SKM-1 (cell line): ENCODE measurements around the gene SLC7A1.

Source experiments
- DNase-seq: peaks from one replicate; lab custom pipeline; 2025; ENCODE audit not compliant: unreplicated experiment; lab: John Stamatoyannopoulos, UW

The SLC7A1 gene

DNA sequence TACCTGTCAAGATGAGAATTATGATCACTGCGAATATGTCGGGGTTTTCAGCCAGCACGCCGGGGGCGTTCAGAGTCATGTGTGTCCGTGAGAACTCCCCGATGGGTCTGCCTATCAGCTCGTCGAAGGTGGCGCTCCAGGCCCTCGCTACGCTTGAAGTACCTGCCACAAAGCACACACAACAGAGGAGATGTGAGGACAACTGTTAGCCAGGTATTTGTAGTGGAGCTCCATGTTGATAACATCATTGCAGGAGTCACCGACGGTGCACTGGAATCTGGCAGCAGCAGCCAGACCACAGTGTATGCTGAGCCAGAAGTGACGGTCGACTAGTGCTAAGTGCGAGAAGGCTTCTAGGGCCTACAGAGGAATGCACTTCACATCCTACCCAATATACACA is 62.7 kb downstream of the SLC7A1 start:
- DNase-seq: no peak

DNA sequence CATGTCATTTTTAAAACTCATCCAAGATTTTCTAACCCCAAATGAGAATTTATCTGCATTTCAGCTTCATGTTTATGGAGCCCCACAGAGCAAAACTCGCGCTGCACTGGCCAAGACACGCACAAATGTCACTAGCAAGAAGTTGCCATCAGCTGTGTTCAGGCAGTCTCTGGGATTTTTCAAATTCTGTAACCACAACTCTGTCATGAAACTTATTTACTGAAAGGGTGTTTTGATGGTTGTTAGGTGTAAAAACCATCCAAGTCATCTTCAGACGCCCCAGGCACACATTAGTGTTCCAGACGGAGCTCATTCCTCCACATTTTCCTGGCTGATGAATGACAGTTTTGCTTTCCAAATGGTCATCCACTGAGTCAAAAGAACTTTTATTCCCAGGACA is 63.4 kb downstream of the SLC7A1 start:
- DNase-seq: no peak

- DNase-seq: no peak
These were observed 64.6 kb downstream of the SLC7A1 start for GRCh38 chr13:29530901-29531300.

DNA sequence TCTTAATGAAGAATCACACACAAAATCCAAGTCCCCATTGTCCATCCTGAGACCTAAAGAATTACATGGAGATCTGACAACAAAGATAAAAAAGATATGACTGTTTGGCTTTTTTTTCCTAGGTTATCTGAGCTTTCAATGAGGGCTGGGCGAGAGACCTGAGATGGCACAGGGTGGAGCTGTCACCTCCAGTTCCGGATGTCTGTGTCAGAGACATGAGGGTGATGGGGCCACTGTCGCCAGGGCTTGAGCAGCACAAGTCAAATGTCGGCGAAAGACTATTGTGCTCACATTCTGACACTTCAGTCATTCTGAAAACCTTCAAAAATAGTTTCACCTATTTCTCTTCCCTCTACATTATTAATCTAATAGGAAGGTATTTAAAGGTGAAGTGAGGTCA is 65.7 kb downstream of the SLC7A1 start:
- DNase-seq: no peak

- no peak for DNase-seq
These were observed 67.6 kb downstream of the SLC7A1 start for GRCh38 chr13:29527916-29528315.

GRCh38 chr13:29527511-29527910 is 68.0 kb downstream of the SLC7A1 start:
- no peak for DNase-seq

DNA sequence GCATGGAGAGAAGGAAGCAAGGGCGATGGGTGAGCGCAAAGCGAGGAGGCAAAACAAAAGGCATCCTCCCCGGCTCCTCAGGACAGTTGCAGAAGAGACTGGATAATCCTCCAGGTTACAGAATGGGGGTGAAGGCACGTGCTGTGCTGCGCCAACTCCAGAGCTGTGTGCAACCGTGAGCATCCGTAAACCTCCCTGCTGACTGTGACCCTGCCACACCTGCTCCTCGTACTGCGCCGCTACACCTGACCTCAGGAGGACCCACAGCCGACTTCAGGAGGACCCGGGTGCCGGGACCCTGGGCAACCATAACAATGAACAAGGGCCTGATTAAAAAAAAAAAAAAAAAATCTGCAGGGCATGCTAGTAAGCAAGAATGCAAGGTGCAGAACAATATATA is 68.7 kb downstream of the SLC7A1 start:
- DNase-seq: no peak

DNA sequence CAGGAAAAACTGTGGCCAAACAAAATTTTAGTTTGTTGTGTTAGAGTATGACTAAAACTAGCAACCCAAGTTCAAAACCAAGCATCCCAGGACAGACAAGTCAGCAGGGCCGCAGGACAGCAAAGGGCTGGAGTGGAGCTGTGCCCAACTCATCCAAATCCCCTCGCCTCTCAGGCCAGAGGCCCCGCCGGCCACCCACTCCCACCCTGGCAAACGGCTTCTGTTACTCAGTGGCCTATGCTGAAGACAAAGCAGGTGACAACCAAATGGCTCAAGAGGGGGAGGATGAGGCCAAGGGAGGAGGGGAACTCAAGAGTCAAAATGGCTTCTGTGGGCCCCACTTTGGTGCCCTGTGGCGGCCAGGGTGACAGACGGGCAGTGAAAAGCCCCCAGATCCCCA is 69.7 kb downstream of the SLC7A1 start:
- no peak for DNase-seq

DNA sequence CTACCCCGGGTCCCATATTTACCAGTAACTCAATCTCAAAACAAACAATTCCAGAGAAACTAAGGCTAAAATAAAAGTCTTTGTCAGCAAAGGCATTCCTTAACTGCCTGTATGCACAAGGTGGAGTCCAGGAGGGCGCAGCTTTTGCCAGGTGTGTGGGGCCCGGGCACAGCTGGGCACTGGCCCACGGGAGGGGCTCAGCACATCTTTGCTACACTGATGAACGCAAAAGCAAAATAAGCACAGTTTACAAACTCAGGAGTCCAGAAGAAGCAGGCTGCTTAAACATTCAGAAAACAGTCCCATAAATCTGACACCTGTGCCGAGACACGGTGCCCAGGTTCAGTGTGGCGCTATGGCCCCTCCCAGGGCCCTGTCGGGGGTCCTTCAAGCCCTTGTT is 70.8 kb downstream of the SLC7A1 start:
- DNase-seq: no peak

DNA sequence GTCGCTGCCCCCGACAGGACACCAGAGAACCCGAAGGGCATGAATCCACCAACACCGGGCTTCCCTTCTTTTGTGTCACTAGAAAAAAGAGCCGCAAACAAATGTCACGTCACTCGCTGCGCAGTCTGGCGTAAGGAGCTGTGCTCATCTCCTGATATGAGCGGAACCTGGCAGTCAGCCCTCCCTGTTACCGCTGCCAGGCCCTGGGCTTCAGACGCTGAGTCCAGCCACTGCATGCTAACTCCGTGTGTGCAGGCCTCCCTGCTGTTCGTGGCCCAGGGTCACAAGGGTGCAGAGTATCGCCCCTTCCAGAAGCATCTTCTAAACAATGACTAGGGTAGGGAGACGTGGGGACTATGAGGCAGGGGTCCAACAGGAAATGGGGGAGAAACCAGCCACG is 71.3 kb downstream of the SLC7A1 start:
- no peak for DNase-seq

DNA sequence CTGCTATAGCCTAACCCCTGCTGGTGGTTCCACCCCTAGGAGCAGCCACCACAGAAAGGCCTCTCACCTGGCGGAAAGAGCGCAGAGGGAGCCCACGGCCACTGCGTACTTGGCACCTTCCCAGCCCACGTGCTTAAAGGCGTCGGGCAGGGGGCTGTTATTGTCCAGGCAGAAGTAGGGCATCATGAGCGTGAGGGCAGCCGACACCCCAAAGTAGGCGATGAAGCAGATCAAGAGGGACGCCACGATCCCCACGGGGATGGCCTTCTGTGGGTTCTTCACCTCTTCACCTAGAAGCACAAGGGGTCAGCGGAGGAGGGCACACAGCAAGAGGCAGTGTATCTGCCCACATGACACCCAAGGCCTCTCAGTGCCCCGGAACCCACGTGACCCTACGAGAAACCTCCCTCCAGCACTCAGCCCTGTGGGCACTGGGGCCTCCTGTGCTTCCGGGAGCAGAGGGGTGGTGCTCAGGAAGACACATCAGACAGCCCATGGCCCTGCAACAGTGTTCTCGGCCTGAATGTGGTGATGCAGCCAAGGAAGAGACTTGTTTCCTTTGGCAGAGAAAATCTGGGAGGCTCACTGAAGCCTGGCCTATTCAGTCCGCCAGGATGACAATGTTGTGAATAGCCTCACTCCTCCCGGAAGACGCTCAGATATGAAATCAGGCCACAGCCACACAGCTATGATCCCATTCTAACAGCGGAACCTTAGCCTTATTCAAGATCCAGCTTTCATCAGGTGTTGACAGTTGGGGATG is 72.1 kb downstream of the SLC7A1 start:
- no peak for DNase-seq

GRCh38 chr13:29522044-29522685 is 73.3 kb downstream of the SLC7A1 start:
- DNase-seq: no peak

- no peak for DNase-seq
These were observed 74.2 kb downstream of the SLC7A1 start for GRCh38 chr13:29521336-29521735.

DNA sequence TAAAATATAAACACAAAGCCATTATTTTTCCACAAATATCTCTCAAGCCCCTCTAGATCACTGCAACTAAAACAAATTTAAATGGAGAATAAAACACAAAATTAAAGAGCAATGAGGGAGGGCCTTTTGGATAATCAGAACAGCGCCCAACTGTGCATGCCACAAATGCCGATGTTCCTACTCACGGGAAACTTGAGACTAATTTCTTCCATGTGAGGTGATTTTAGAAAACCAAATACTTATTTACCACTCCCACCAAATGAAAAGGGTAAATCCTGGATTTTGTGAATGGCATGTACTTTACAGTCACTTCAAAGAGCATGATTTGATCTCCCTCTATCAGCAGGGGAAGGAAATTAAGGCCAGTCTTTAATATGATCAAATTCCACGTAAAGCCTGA is 74.8 kb downstream of the SLC7A1 start:
- no peak for DNase-seq

GRCh38 chr13:29519921-29520320 is 75.6 kb downstream of the SLC7A1 start:
- no peak for DNase-seq

DNA sequence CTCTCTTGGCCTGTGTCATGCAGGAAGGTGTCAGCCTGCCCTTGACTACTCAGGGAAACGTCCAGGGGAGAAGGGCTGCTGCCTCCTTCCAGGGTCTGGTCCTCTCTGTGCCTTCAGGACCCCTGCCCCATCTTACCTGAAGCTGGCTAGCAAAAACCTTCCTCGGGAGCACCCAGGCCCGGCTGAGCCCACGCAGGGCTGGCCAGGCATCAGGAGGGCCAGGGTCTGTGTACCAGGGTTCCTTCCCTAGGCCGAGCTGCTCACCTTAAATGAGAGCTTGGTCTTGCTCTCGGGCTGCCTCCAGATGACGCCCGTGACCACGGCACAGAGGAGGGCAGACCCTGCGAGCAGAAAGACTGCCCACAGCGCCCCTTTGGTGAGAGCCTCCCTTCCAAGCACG is 78.6 kb downstream of the SLC7A1 start:
- no peak for DNase-seq

DNA sequence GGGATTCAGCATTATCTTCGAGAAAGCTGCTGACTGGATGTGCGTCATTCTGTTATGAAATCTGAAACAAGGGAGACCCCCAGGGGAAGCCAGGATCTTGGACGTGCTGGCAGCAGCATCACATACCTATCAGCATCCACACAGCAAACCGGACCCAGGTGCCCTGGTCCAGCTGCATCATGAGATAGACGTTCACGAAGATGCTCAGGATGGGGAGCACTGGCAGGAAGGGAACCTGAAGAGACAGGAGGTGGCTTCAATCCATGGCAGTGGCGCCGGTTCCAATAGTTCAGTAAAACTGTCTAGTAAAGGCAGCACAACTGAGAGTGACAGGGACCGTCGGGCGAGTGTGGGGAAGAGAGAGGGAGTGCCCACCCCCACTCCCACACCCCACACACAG is 79.5 kb downstream of the SLC7A1 start:
- no peak for DNase-seq

- no peak for DNase-seq
These were observed 80.1 kb downstream of the SLC7A1 start for GRCh38 chr13:29515372-29515771.

- no peak for DNase-seq
These were observed 80.7 kb downstream of the SLC7A1 start for GRCh38 chr13:29514720-29515310.

GRCh38 chr13:29513981-29514719 is 81.3 kb downstream of the SLC7A1 start:
- no peak for DNase-seq

DNA sequence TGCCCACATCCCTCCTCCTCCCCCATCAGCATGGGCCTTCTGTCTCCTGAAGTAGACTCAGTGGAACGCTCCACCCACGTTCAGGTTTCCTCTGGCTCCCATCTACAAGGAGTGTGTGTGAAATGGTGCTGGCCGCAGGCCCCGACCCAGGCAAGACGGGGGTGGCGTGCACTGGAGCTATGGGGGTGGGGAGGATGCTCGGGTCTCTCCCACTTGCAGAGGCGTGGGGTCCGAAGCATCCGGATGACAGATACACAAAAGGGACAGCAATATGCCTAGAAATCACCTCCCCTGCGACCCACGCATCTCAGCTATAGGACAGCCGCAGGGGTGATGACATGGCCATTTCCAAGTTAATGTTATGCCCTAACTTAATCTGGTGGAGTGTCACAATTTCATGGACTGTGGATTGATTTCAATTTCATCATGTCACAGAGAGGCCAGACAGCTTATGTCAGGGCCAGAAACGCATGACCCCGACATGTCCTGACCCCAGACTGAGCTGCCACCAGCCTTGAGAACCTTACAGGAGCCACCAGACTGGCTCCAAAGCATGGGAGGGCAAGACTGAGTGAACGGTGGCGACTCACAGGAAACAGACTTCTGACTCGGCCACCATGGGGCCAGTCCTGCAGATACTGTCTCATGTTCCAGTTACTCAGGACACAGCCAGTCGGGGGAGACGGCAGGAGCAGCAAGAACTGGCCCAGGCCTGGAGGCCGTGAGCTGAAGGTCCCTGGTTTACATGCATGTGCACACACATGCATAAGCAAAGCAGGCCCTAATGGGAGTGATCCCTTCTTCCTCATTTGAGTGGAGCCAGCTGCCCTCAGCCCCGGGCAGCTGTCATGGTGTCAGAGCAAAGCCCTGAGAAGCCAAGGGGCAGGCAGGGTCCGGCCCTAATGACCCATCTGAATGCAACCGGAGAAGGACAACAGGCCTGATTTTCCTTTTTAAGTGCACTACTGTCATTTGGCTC is 82.2 kb downstream of the SLC7A1 start:
- no peak for DNase-seq
